ENCODE data around the gene FSD1L.
A peak's percentile ranks its signal among the peaks of the same experiment; 100 is the strongest.

Gene FSD1L

DNA sequence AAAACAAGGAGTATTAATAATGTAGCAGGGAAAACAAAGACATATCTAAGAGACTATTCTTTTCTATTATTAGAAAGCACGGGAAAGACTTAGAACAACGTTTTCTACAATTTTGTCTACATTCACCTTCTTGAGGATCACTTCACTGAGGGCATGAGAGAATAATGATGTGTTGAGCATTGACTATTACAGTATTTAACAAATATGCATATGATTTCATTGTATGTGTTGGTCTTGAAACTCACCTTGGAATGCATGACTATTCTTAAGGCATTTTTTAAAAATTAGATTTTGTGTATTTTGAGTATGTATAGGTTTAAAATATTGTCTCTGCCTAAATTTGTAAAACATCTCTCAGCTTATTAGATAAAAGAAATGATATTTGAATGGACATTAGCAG lies 1.2 kb downstream of the FSD1L start:
- DNase-seq = no peak
- H3K79me2 ChIP-seq (ENCODE audit: low read length) = no peaks in the 10 kb centered on the region
- H2AFZ ChIP-seq (ENCODE audit: low read length) = no peak overlapping the region
- no peaks in the 10 kb centered on the region for H3K9me3 ChIP-seq (replicated peaks; ENCODE audit: insufficient read depth, low read length)
- H3K4me3 ChIP-seq (ENCODE audit: low read length) = no peak overlapping the region
- TF ChIP-seq EZH2phosphoT487 (IDR thresholded peaks at IDR 0.05; ENCODE audit: low read length) (no peak), EZH2 (optimal IDR thresholded peaks at IDR 0.05; ENCODE audit: low read depth, low read length) (no peak)
- TF ChIP-seq, protein P1, sequence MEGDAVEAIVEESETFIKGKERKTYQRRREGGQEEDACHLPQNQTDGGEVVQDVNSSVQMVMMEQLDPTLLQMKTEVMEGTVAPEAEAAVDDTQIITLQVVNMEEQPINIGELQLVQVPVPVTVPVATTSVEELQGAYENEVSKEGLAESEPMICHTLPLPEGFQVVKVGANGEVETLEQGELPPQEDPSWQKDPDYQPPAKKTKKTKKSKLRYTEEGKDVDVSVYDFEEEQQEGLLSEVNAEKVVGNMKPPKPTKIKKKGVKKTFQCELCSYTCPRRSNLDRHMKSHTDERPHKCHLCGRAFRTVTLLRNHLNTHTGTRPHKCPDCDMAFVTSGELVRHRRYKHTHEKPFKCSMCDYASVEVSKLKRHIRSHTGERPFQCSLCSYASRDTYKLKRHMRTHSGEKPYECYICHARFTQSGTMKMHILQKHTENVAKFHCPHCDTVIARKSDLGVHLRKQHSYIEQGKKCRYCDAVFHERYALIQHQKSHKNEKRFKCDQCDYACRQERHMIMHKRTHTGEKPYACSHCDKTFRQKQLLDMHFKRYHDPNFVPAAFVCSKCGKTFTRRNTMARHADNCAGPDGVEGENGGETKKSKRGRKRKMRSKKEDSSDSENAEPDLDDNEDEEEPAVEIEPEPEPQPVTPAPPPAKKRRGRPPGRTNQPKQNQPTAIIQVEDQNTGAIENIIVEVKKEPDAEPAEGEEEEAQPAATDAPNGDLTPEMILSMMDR (IDR thresholded peaks at IDR 0.05; ENCODE audit: low read length) = no peak
- no peaks in the 10 kb centered on the region for H3K36me3 ChIP-seq (replicated peaks; ENCODE audit: insufficient read depth, low read length)
- no peaks in the 10 kb centered on the region for H4K20me1 ChIP-seq (ENCODE audit: insufficient read depth, low read length)
- H3K4me2 ChIP-seq (ENCODE audit: low read depth, low read length) = peak overlapping the region; percentile 94; the same call in 1 of the 2 replicates
- H3K9me2 ChIP-seq (replicated peaks; ENCODE audit: insufficient read depth, low read length) = no peaks in the 10 kb centered on the region
- no peaks in the 10 kb centered on the region for H3K4me1 ChIP-seq (ENCODE audit: low read length)
- no peak overlapping the region for H3K9ac ChIP-seq (ENCODE audit: low read length)
- H3F3A ChIP-seq (ENCODE audit: insufficient read depth, low read length) = no peaks in the 10 kb centered on the region
- H3K27ac ChIP-seq (ENCODE audit: low read length) = no peak overlapping the region
- H3K27me3 ChIP-seq (replicated peaks; ENCODE audit: insufficient read depth, low read length) = no peaks in the 10 kb centered on the region

DNA sequence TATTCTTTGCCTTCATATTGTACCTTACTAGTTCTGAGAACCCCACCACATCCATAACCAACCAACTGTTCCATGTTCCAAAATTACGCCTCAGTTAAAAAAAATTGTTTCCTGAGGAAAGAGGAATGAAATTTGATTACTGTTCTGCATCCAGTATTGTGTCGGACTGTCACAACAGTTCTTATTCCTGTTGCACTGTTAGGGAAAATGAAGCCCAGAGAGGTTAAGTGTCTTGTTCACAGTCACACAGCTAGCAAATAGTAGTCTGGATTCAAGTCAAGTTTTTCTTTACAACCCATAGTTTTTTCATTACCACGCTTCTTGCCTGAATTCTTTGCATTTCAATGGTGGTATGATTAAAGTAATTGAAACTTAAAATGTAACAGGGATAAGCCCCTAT lies 4.4 kb downstream of the FSD1L start:
- H3K9ac ChIP-seq (ENCODE audit: low read length) = no peak overlapping the region
- no peaks in the 10 kb centered on the region for H3F3A ChIP-seq (ENCODE audit: insufficient read depth, low read length)
- no peaks in the 10 kb centered on the region for H3K9me2 ChIP-seq (replicated peaks; ENCODE audit: insufficient read depth, low read length)
- H2AFZ ChIP-seq (ENCODE audit: low read length) = no peak overlapping the region
- no peaks in the 10 kb centered on the region for H4K20me1 ChIP-seq (ENCODE audit: insufficient read depth, low read length)
- H3K4me3 ChIP-seq (ENCODE audit: low read length) = no peak overlapping the region
- no peak for DNase-seq
- no peaks in the 10 kb centered on the region for H3K79me2 ChIP-seq (ENCODE audit: low read length)
- H3K9me3 ChIP-seq (replicated peaks; ENCODE audit: insufficient read depth, low read length) = no peaks in the 10 kb centered on the region
- H3K36me3 ChIP-seq (replicated peaks; ENCODE audit: insufficient read depth, low read length) = no peaks in the 10 kb centered on the region
- H3K27me3 ChIP-seq (replicated peaks; ENCODE audit: insufficient read depth, low read length) = no peaks in the 10 kb centered on the region
- H3K4me2 ChIP-seq (ENCODE audit: low read depth, low read length) = no peak overlapping the region
- H3K27ac ChIP-seq (ENCODE audit: low read length) = no peak overlapping the region
- TF ChIP-seq, protein P1 (IDR thresholded peaks at IDR 0.05; ENCODE audit: low read length) = no peak
- TF ChIP-seq EZH2 (optimal IDR thresholded peaks at IDR 0.05; ENCODE audit: low read depth, low read length) (no peak), EZH2phosphoT487 (IDR thresholded peaks at IDR 0.05; ENCODE audit: low read length) (no peak)
- H3K4me1 ChIP-seq (ENCODE audit: low read length) = no peaks in the 10 kb centered on the region

DNA sequence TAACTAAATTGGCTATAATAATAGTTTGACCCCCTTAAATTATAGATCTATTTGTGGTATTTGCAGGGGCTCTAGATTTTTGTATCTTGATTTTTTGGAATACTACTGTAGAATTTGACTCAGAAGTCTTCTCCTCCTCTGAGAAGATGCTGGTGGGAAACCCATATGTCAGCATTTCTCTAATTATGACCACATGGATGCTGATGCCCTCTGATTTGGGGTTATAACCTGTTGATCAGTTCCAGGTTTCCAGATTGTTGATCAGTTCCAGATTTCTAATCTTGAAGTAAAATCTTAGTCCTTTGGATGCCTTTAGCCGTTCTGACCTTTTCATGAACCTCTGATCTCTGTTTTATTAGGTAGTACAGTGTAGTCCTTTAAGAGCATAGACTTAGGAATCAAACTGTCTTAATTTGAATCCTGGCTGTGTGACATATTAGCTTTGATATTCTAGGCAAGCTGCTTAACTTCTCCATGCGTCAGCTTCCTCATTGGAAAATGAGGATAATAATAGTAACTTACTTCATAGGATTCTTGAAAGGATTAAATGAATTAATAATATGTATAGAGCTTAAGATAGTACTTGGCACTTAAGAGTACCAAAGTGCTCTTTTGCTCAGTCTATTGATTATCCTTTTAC lies 8.1 kb downstream of the FSD1L start:
- H4K20me1 ChIP-seq (ENCODE audit: insufficient read depth, low read length) = no peaks in the 10 kb centered on the region
- no peaks in the 10 kb centered on the region for H3K27me3 ChIP-seq (replicated peaks; ENCODE audit: insufficient read depth, low read length)
- H3F3A ChIP-seq (ENCODE audit: insufficient read depth, low read length) = no peaks in the 10 kb centered on the region
- TF ChIP-seq EZH2 (optimal IDR thresholded peaks at IDR 0.05; ENCODE audit: low read depth, low read length) = no peak
- TF ChIP-seq EZH2phosphoT487 (IDR thresholded peaks at IDR 0.05; ENCODE audit: low read length) = no peak
- TF ChIP-seq, protein P1 (IDR thresholded peaks at IDR 0.05; ENCODE audit: low read length) = no peak
- H3K4me1 ChIP-seq (ENCODE audit: low read length) = no peaks in the 10 kb centered on the region
- peaks cover 4% of the 10 kb centered on the region; the same call in 1 of the 2 replicates for H3K79me2 ChIP-seq (ENCODE audit: low read length)
- H3K9me3 ChIP-seq (replicated peaks; ENCODE audit: insufficient read depth, low read length) = no peaks in the 10 kb centered on the region
- no peak overlapping the region for H3K9ac ChIP-seq (ENCODE audit: low read length)
- DNase-seq = no peak
- no peak overlapping the region for H3K4me2 ChIP-seq (ENCODE audit: low read depth, low read length)
- H2AFZ ChIP-seq (ENCODE audit: low read length) = no peak overlapping the region
- no peak overlapping the region for H3K4me3 ChIP-seq (ENCODE audit: low read length)
- no peaks in the 10 kb centered on the region for H3K9me2 ChIP-seq (replicated peaks; ENCODE audit: insufficient read depth, low read length)
- no peaks in the 10 kb centered on the region for H3K36me3 ChIP-seq (replicated peaks; ENCODE audit: insufficient read depth, low read length)
- no peak overlapping the region for H3K27ac ChIP-seq (ENCODE audit: low read length)
